ENCODE measurements around the gene HOXB7.

Gene HOXB7

DNA sequence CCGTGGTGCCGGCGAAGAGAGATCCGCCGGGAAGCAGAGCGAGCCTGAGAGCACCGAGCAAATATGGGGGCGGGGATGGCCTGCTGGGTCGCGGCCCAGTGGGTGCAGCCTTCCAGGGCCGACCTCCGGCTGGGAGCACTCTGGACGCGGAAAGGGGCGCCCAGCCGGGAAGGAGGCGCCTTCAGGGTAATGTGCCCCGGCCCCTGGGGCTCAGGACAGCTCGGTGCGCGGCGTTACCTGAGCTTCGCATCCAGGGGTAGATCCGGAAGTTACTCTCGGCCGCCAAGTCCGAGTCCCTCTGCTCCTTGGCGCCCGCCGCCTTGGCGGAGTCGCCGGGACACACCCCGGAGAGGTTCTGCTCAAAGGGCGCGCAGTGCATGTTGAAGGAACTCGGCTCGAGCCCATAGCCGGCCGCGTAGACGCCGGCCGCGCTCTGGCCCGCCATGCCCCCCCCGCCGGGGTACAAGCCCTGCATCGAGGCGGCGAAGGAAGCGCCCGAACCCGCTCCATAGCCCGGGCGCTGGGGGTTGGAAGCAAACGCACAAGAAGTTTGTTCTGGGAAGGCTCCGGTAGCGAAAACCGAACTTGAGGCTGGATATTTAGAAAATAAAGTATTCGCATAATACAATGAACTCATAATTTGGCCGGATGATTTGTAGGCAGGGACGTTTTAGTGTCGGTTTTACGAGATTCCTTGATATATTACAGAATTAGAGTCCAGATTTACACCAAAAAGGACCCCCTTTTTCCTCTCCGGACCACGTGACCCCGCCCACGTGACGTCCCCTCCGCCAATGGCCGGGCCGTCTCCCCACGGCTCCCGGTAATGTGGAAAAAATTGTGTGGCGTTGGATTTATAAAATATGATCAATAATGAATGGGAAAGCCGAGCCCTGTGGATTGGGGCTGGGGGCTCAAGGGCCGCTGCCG lies at the start of gene HOXB7:
Gene HOXB7 (minus strand): TSS at position 736 of the 930 bp plus-strand sequence. CDS start 99 bp downstream, at position 637.
- H3K27me3 ChIP-seq (ENCODE audit: insufficient read depth, low read length): peaks cover 100% of the 10 kb centered on the region
- no peak within 1 kb of the TSS for H3K27ac ChIP-seq (ENCODE audit: low read length)
- no peaks in the 10 kb centered on the region for H3K4me1 ChIP-seq (ENCODE audit: insufficient read depth, low read length)
- peaks cover 7% of the 10 kb centered on the region; the same call in 1 of the 2 replicates for H3K9me3 ChIP-seq (ENCODE audit: insufficient read depth, low read depth, low read length)
- no peaks in the 10 kb centered on the region for H3K36me3 ChIP-seq (ENCODE audit: insufficient read depth, low read depth, low read length)
- peak within 1 kb of the TSS; percentile 36; the same call in 1 of the 2 replicates for H3K4me3 ChIP-seq (ENCODE audit: low read length)
- H3K9ac ChIP-seq (ENCODE audit: low read depth, low read length): no peak within 1 kb of the TSS

GRCh38 chr17:48655913-48656312 lies 45.1 kb upstream of the HOXB7 start:
- no peaks in the 10 kb centered on the region for H3K36me3 ChIP-seq (ENCODE audit: insufficient read depth, low read depth, low read length)
- no peaks in the 10 kb centered on the region for H3K9me3 ChIP-seq (ENCODE audit: insufficient read depth, low read depth, low read length)
- H3K9ac ChIP-seq (ENCODE audit: low read depth, low read length): no peak overlapping the region
- no peak overlapping the region for H3K27ac ChIP-seq (ENCODE audit: low read length)
- peaks cover 57% of the 10 kb centered on the region for H3K27me3 ChIP-seq (ENCODE audit: insufficient read depth, low read length)
- no peak overlapping the region for H3K4me3 ChIP-seq (ENCODE audit: low read length)
- H3K4me1 ChIP-seq (ENCODE audit: insufficient read depth, low read length): no peaks in the 10 kb centered on the region

- Histone ChIP-seq H3K9me3 (ENCODE audit: insufficient read depth, low read depth, low read length) (no peaks in the 10 kb centered on the region), H3K36me3 (ENCODE audit: insufficient read depth, low read depth, low read length) (no peaks in the 10 kb centered on the region), H3K27me3 (ENCODE audit: insufficient read depth, low read length) (peaks cover 81% of the 10 kb centered on the region), H3K4me1 (ENCODE audit: insufficient read depth, low read length) (no peaks in the 10 kb centered on the region), H3K9ac (ENCODE audit: low read depth, low read length) (no peak overlapping the region), H3K4me3 (ENCODE audit: low read length) (no peak overlapping the region), H3K27ac (ENCODE audit: low read length) (no peak overlapping the region)
Measured at GRCh38 chr17:48649741-48650140, 38.9 kb upstream of the HOXB7 start.

DNA sequence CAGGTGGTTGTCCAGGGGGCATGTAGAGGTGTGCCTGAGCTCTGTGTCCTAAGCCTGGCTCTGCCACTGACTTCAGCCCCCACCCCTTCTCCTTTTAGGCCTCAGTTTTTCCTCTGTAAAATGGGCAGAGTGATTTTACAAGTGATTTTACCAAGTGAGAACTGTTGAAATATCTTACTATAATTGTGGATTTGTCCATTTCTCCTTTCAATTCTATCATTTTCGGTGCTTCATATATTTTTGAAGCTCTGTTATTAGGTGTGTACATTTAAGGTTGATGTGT lies 37.1 kb upstream of the HOXB7 start:
- Histone ChIP-seq H3K9ac (ENCODE audit: low read depth, low read length) (no peak overlapping the region), H3K36me3 (ENCODE audit: insufficient read depth, low read depth, low read length) (no peaks in the 10 kb centered on the region), H3K4me3 (ENCODE audit: low read length) (no peak overlapping the region), H3K27me3 (ENCODE audit: insufficient read depth, low read length) (peaks cover 96% of the 10 kb centered on the region), H3K4me1 (ENCODE audit: insufficient read depth, low read length) (no peaks in the 10 kb centered on the region), H3K27ac (ENCODE audit: low read length) (no peak overlapping the region), H3K9me3 (ENCODE audit: insufficient read depth, low read depth, low read length) (no peaks in the 10 kb centered on the region)

DNA sequence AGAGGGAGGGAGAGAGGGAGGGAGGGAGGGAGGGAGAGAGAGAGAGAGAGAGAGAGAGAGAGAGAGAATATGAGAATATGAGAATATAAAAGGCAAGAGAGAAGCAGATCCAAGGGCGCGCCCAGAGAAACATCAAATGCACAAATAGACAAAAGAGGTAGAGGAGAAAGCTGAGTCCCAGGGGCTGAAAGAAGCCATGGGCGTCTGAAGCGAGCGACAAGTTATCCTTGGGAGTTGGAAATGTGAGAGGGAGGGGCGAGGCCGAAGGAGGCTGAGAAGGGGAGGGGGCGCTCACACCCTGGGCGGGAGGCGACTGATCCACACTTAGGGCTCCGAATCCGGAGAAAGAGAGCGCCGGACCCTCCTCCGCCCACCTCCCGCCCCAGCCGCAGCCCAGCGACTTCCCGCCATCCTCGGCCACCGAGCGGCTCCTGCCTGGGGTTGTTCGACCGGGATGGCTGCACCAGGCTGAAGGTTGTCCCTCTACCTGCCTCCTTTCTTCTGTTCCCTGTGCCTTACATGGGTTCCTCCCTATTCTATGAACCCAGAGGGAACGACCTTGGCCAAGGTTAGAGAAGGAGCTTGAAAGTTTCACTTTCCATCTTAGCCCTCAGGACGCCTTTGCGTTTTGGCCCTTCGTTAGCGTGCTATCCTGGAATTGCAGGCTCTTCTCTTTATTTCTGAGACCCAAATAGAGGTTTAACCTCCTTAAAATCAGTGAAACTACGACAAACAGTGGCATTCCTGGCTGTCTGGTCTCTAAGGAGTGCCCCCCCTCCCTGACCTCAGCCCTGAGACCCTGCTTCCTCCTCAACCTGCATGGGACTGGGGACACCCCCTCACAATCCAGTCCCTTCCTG lies 36.5 kb upstream of the HOXB7 start:
- no peaks in the 10 kb centered on the region for H3K36me3 ChIP-seq (ENCODE audit: insufficient read depth, low read depth, low read length)
- peaks cover 97% of the 10 kb centered on the region for H3K27me3 ChIP-seq (ENCODE audit: insufficient read depth, low read length)
- no peak overlapping the region for H3K9ac ChIP-seq (ENCODE audit: low read depth, low read length)
- H3K4me1 ChIP-seq (ENCODE audit: insufficient read depth, low read length): no peaks in the 10 kb centered on the region
- no peak overlapping the region for H3K27ac ChIP-seq (ENCODE audit: low read length)
- H3K9me3 ChIP-seq (ENCODE audit: insufficient read depth, low read depth, low read length): no peaks in the 10 kb centered on the region
- H3K4me3 ChIP-seq (ENCODE audit: low read length): peak overlapping the region; percentile 47

DNA sequence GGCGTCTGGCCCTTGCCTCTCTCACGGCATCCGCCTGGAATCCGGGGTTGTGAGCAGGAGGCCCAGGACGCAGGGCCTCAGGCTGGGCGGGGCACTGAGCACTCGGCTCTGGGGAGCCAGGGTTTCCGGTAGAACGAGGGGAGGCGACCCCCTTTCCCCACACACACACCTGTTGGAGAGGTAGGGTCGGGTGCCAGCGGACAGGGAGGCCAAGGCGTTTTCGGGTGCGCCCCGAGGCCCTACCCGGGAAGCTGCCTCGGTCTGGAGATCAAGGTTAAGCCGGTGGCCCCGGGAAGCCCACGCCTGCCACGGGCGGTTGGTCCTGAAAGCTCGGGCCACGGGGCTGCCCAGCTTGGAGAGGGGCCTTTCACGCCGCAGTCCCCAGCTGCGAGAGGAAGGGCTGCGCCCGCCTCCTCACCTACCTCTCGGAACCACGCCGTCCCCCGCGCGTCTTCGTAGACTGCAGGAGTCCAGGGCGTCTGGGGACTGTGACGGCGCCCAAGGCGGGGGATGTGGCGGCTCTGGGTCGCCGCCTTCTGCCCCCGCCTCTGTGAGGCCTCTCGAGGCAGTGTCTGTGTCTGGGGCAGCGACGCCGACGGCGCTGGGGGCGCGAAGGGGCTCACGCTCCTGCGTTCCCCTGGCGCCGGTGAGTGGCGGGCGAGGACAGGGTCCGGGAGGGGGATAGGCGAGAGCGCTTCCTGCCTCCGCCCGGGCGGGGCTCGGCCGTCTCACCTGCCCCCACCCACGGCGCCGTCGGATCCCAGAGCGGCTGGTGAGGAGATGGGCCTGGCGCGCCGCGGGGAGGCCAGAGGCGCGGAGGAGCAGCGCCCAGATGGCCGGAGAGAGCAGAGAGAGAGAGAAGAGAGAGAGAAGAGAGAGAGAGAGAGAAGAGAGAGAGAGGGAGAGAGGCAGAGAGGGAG lies 35.6 kb upstream of the HOXB7 start:
- peak overlapping the region; percentile 26; the same call in 1 of the 2 replicates for H3K4me3 ChIP-seq (ENCODE audit: low read length)
- H3K9me3 ChIP-seq (ENCODE audit: insufficient read depth, low read depth, low read length): no peaks in the 10 kb centered on the region
- H3K27me3 ChIP-seq (ENCODE audit: insufficient read depth, low read length): peaks cover 97% of the 10 kb centered on the region
- no peaks in the 10 kb centered on the region for H3K36me3 ChIP-seq (ENCODE audit: insufficient read depth, low read depth, low read length)
- H3K4me1 ChIP-seq (ENCODE audit: insufficient read depth, low read length): no peaks in the 10 kb centered on the region
- H3K9ac ChIP-seq (ENCODE audit: low read depth, low read length): no peak overlapping the region
- no peak overlapping the region for H3K27ac ChIP-seq (ENCODE audit: low read length)

DNA sequence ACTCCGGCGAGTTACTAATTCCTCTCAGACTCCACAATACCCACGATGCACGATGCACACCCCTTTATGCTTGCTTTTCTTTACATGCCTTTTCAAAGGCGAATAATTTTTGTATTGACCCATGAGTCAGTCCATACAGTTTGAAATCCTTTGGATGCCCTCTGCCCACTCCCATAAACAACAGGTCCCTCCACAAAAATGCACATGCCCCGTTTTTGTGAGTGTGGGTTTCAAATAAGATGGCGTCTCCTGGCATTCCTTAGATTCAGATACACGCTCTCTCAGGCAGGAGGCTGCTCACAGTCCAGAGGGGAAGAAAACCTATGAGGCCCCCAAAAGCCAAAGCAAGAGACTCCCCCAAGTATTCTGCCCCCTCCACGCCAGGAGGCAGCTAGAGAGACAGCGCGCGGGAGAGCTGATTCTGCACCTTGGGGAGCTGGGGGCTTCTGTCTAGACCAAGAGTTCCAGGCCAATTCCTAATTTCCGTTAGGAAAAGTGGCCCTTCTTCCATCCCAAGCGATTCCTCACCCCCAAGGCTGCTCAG lies 34.9 kb upstream of the HOXB7 start:
- Histone ChIP-seq H3K4me1 (ENCODE audit: insufficient read depth, low read length) (no peaks in the 10 kb centered on the region), H3K9me3 (ENCODE audit: insufficient read depth, low read depth, low read length) (no peaks in the 10 kb centered on the region; the same call in 1 of the 2 replicates), H3K4me3 (ENCODE audit: low read length) (peak overlapping the region; percentile 26; the same call in 1 of the 2 replicates), H3K36me3 (ENCODE audit: insufficient read depth, low read depth, low read length) (no peaks in the 10 kb centered on the region), H3K27me3 (ENCODE audit: insufficient read depth, low read length) (peaks cover 100% of the 10 kb centered on the region), H3K9ac (ENCODE audit: low read depth, low read length) (no peak overlapping the region), H3K27ac (ENCODE audit: low read length) (no peak overlapping the region)

- no peaks in the 10 kb centered on the region for H3K4me1 ChIP-seq (ENCODE audit: insufficient read depth, low read length)
- peaks cover 100% of the 10 kb centered on the region for H3K27me3 ChIP-seq (ENCODE audit: insufficient read depth, low read length)
- no peak overlapping the region for H3K9ac ChIP-seq (ENCODE audit: low read depth, low read length)
- no peak overlapping the region for H3K4me3 ChIP-seq (ENCODE audit: low read length)
- no peaks in the 10 kb centered on the region for H3K36me3 ChIP-seq (ENCODE audit: insufficient read depth, low read depth, low read length)
- H3K27ac ChIP-seq (ENCODE audit: low read length): no peak overlapping the region
- no peaks in the 10 kb centered on the region; the same call in 1 of the 2 replicates for H3K9me3 ChIP-seq (ENCODE audit: insufficient read depth, low read depth, low read length)
Measured at GRCh38 chr17:48644910-48645557, 34.2 kb upstream of the HOXB7 start.

DNA sequence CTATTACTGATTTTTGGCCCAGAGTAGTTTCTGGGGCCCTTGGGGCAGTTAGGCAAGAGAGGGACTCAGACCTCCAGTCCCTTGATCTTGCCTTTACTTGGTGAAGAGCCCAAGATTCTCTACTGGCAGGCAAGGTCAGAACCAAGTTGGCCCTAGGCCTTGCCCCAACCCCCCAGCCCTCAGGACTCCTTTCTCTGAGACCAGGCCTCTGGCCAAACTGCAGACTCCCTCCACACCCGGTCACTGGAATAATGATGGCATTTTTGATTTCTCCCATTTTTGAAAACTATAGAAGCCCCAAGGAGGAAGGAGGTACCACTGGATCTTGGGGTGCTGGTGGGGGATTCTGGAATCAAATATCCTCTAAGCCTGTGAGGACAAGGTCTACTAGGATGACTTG lies 33.3 kb upstream of the HOXB7 start:
- no peak overlapping the region for H3K4me3 ChIP-seq (ENCODE audit: low read length)
- no peaks in the 10 kb centered on the region for H3K36me3 ChIP-seq (ENCODE audit: insufficient read depth, low read depth, low read length)
- H3K27me3 ChIP-seq (ENCODE audit: insufficient read depth, low read length): peaks cover 100% of the 10 kb centered on the region
- H3K9me3 ChIP-seq (ENCODE audit: insufficient read depth, low read depth, low read length): no peaks in the 10 kb centered on the region; the same call in 1 of the 2 replicates
- no peaks in the 10 kb centered on the region for H3K4me1 ChIP-seq (ENCODE audit: insufficient read depth, low read length)
- H3K9ac ChIP-seq (ENCODE audit: low read depth, low read length): no peak overlapping the region
- H3K27ac ChIP-seq (ENCODE audit: low read length): no peak overlapping the region

- H3K9me3 ChIP-seq (ENCODE audit: insufficient read depth, low read depth, low read length): no peaks in the 10 kb centered on the region; the same call in 1 of the 2 replicates
- no peak overlapping the region for H3K27ac ChIP-seq (ENCODE audit: low read length)
- no peaks in the 10 kb centered on the region for H3K36me3 ChIP-seq (ENCODE audit: insufficient read depth, low read depth, low read length)
- H3K9ac ChIP-seq (ENCODE audit: low read depth, low read length): no peak overlapping the region
- peaks cover 100% of the 10 kb centered on the region for H3K27me3 ChIP-seq (ENCODE audit: insufficient read depth, low read length)
- H3K4me3 ChIP-seq (ENCODE audit: low read length): no peak overlapping the region
- no peaks in the 10 kb centered on the region for H3K4me1 ChIP-seq (ENCODE audit: insufficient read depth, low read length)
Measured at GRCh38 chr17:48643697-48644012, 32.8 kb upstream of the HOXB7 start.

All from iPS-20b (cell line).